Stimulated activated CD4-positive, alpha-beta T cell treated with anti-CD3 and anti-CD28 coated beads, TNF-alpha, amount 100 ng/mL, for 4 hours (primary cell): ENCODE results near the gene MRPL10.

ENCODE experiments used
- DNase-seq, 3 experiments: peaks; one replicate each; pipeline ENCODE4 v3.0.0-alpha.2; 2020; ENCODE audit warnings: low read depth in 3 of 3

MRPL10 gene

GRCh38 chr17:47831003-47831933, at the start of gene MRPL10, which contains the start of gene LRRC46:
Gene MRPL10, minus strand, starts transcription at chr17:47831541. Its CDS starts 30 bp downstream, at chr17:47831511.
Gene LRRC46, plus strand, starts transcription at chr17:47831670. Its CDS starts 320 bp downstream, at chr17:47831990.
- peak; percentile 84 to 88 (median 86) for DNase-seq

- DNase-seq = no peak
These were observed 48.6 kb upstream of the MRPL10 start for GRCh38 chr17:47879776-47880454.

GRCh38 chr17:47879028-47879585, 47.8 kb upstream of the MRPL10 start:
- no peak for DNase-seq

GRCh38 chr17:47878203-47879027, 47.1 kb upstream of the MRPL10 start:
- no peak for DNase-seq

GRCh38 chr17:47877368-47878034, 46.2 kb upstream of the MRPL10 start:
- DNase-seq = no peak

- no peak for DNase-seq
These were observed 44.0 kb upstream of the MRPL10 start for GRCh38 chr17:47875011-47875985.

- DNase-seq = no peak
These were observed 42.1 kb upstream of the MRPL10 start for GRCh38 chr17:47873200-47874090.

GRCh38 chr17:47872651-47873161, 41.4 kb upstream of the MRPL10 start:
- DNase-seq = no peak

- DNase-seq = no peak
These were observed 40.8 kb upstream of the MRPL10 start for GRCh38 chr17:47872019-47872650.

- DNase-seq = no peak
These were observed 39.7 kb upstream of the MRPL10 start for GRCh38 chr17:47871048-47871447.

- DNase-seq = no peak
These were observed 38.7 kb upstream of the MRPL10 start for GRCh38 chr17:47870056-47870455.

- DNase-seq = no peak
These were observed 37.8 kb upstream of the MRPL10 start for GRCh38 chr17:47869114-47869513.

GRCh38 chr17:47867813-47868533, 36.6 kb upstream of the MRPL10 start:
- no peak for DNase-seq

- no peak for DNase-seq
These were observed 35.6 kb upstream of the MRPL10 start for GRCh38 chr17:47866941-47867340.

GRCh38 chr17:47864791-47865216, 33.5 kb upstream of the MRPL10 start:
- DNase-seq = no peak

- DNase-seq = no peak
These were observed 31.5 kb upstream of the MRPL10 start for GRCh38 chr17:47862621-47863440.
